ENCODE data around the gene CD7.

CD7 gene

DNA sequence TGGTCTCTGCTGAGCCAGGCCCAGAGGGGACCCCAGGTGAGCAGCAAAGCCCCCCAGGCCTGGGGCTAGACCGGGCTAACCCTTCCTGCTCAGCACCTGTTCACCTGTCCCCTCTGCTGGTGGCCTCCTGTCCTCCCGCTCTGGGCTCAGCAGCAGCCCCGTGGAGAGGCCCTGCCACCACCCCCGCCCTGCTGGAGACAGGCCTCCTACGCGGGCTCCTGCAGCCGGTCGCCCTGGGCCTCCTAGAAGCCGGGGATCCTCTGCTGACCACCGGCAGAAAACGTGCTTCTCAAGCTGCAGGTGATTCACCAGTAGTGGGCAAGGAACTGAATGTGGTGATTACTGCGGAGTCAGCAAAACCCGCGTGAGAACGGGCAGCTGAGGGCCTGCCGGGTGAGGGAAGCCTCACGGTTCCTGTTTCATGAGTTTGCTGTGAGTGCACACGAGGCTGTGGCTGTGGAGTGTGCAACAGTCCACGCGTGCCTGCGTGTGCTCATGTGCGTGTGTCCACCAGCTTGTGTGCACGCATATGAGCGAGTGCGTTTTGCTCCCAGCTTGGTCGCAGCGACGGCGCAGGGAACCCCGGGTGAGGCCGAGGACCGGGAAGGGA, 15.4 kb upstream of the CD7 start:
- H4K20me1 ChIP-seq (ENCODE audit: low read depth, low read length), result no peaks in the 10 kb centered on the region
- no peaks in the 10 kb centered on the region for H3K9me2 ChIP-seq (replicated peaks; ENCODE audit: insufficient read depth, low read length)
- H3K27me3 ChIP-seq (ENCODE audit: low read length), result no peaks in the 10 kb centered on the region
- H3K4me2 ChIP-seq (ENCODE audit: low read depth, low read length, poor library complexity, severe bottlenecking), result no peak overlapping the region
- no peak overlapping the region for H3K9ac ChIP-seq (ENCODE audit: low read length)
- H2AFZ ChIP-seq (ENCODE audit: low read depth, low read length, severe bottlenecking), result no peak overlapping the region
- H3K4me3 ChIP-seq (ENCODE audit: insufficient read depth, low read length, poor library complexity, severe bottlenecking), result no peak overlapping the region
- TF ChIP-seq CTCF (IDR thresholded peaks at IDR 0.05; ENCODE audit: insufficient read depth, low read length, poor library complexity, severe bottlenecking) (no peak), EZH2phosphoT487 (conservative IDR thresholded peaks at IDR 0.05; ENCODE audit: low read length) (no peak)
- H3F3A ChIP-seq (ENCODE audit: insufficient read depth), result no peaks in the 10 kb centered on the region
- no peak overlapping the region for H3K27ac ChIP-seq (ENCODE audit: low read depth, low read length)
- no peaks in the 10 kb centered on the region for H3K79me2 ChIP-seq (ENCODE audit: insufficient read depth, low read length)
- H3K36me3 ChIP-seq (ENCODE audit: low read length), result no peaks in the 10 kb centered on the region
- no peaks in the 10 kb centered on the region for H3K9me3 ChIP-seq (ENCODE audit: insufficient read depth, low read length)

GRCh38 chr17:82331345-82331939, 14.0 kb upstream of the CD7 start:
- Histone ChIP-seq H3K27me3 (ENCODE audit: low read length) (no peaks in the 10 kb centered on the region), H3K4me2 (ENCODE audit: low read depth, low read length, poor library complexity, severe bottlenecking) (no peak overlapping the region), H3K9me3 (ENCODE audit: insufficient read depth, low read length) (no peaks in the 10 kb centered on the region), H3K9ac (ENCODE audit: low read length) (no peak overlapping the region), H3K79me2 (ENCODE audit: insufficient read depth, low read length) (no peaks in the 10 kb centered on the region), H4K20me1 (ENCODE audit: low read depth, low read length) (no peaks in the 10 kb centered on the region), H3K27ac (ENCODE audit: low read depth, low read length) (no peak overlapping the region), H3K9me2 (replicated peaks; ENCODE audit: insufficient read depth, low read length) (no peaks in the 10 kb centered on the region), H3K4me3 (ENCODE audit: insufficient read depth, low read length, poor library complexity, severe bottlenecking) (no peak overlapping the region), H3F3A (ENCODE audit: insufficient read depth) (no peaks in the 10 kb centered on the region), H2AFZ (ENCODE audit: low read depth, low read length, severe bottlenecking) (no peak overlapping the region), H3K36me3 (ENCODE audit: low read length) (no peaks in the 10 kb centered on the region)
- TF ChIP-seq CTCF (IDR thresholded peaks at IDR 0.05; ENCODE audit: insufficient read depth, low read length, poor library complexity, severe bottlenecking) (no peak), EZH2phosphoT487 (conservative IDR thresholded peaks at IDR 0.05; ENCODE audit: low read length) (no peak)

DNA sequence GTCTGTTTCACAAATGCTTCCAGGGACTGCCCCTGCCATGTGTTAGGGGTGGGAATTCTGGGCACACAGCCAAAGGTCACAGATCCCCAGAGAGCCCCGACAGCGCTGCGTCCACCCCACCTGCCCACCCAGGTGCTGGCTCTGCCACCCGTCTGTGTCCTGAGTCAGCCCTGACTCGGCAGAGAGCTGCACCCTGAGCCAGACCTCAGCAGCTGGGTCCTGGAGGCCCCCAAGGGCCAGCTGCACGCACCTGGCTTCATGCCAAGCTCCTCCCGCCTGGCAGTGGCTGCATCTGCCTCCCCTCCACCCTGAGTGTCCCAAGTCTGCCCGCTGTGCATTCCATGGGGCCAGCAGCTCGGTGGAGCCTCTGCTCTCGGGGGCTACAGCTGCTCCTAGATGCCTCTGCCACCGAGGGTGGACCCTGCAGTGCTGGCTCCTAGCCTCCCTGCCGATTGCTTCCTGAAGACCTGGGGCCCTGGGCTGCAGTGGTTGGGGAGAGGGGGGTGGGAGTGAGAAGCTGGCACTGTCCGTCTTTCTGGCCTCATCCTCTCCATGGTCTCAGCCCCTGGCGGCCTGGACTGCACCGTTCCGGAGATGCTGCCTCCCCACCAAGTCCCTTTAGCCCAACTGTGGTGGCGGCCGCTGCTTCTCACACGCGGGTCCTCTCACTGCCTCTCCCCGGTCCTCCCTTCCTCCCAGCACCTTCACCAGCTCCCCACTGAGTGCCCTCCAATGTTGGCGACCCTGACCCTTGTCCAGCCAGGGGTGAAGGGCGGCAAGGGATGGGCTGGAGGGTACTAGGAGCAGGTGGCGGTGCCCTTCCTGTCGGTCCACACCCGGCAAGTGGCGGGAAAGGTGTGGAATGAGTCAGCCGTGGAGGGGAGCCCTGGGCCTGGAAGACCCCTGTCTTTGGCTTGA, 13.2 kb upstream of the CD7 start:
- no peaks in the 10 kb centered on the region for H3F3A ChIP-seq (ENCODE audit: insufficient read depth)
- no peaks in the 10 kb centered on the region for H3K79me2 ChIP-seq (ENCODE audit: insufficient read depth, low read length)
- no peak overlapping the region for H3K4me3 ChIP-seq (ENCODE audit: insufficient read depth, low read length, poor library complexity, severe bottlenecking)
- no peaks in the 10 kb centered on the region for H3K9me3 ChIP-seq (ENCODE audit: insufficient read depth, low read length)
- H3K27ac ChIP-seq (ENCODE audit: low read depth, low read length), result no peak overlapping the region
- no peaks in the 10 kb centered on the region for H3K36me3 ChIP-seq (ENCODE audit: low read length)
- H2AFZ ChIP-seq (ENCODE audit: low read depth, low read length, severe bottlenecking), result no peak overlapping the region
- H3K27me3 ChIP-seq (ENCODE audit: low read length), result no peaks in the 10 kb centered on the region
- no peaks in the 10 kb centered on the region for H3K9me2 ChIP-seq (replicated peaks; ENCODE audit: insufficient read depth, low read length)
- no peaks in the 10 kb centered on the region for H4K20me1 ChIP-seq (ENCODE audit: low read depth, low read length)
- no peak overlapping the region for H3K4me2 ChIP-seq (ENCODE audit: low read depth, low read length, poor library complexity, severe bottlenecking)
- TF ChIP-seq EZH2phosphoT487 (conservative IDR thresholded peaks at IDR 0.05; ENCODE audit: low read length), result no peak
- no peak for TF ChIP-seq CTCF (IDR thresholded peaks at IDR 0.05; ENCODE audit: insufficient read depth, low read length, poor library complexity, severe bottlenecking)
- no peak overlapping the region for H3K9ac ChIP-seq (ENCODE audit: low read length)

All from SU-DHL-6 (cell line).